Stomach smooth muscle (tissue), 2 donors: ENCODE data around the gene SFSWAP.

Experiments
- H3K27ac ChIP-seq: one replicate; pipeline ENCODE4 v1.7.0; 2013; ENCODE audit warnings: mild to moderate bottlenecking, low read length, inconsistent platforms
- H3K27me3 ChIP-seq, 2 donors: one replicate each; pipeline ENCODE4 v1.7.0; 2013; ENCODE audit warnings: low read length in 2 of 2; ENCODE audit not compliant: insufficient read depth in 2 of 2, control insufficient read depth in 1 of 2
- H3K36me3 ChIP-seq, 2 donors: one replicate each; pipeline ENCODE4 v1.7.0; 2013; ENCODE audit warnings: low read length in 2 of 2; ENCODE audit not compliant: control insufficient read depth in 2 of 2, insufficient read depth in 2 of 2
- H3K4me1 ChIP-seq: one replicate; pipeline ENCODE4 v1.7.0; 2013; ENCODE audit warnings: low read length; ENCODE audit not compliant: control insufficient read depth, insufficient read depth
- H3K4me3 ChIP-seq, 2 donors: one replicate each; pipeline ENCODE4 v1.7.0; 2013; ENCODE audit warnings: low read length in 2 of 2
- H3K9ac ChIP-seq, 2 donors: one replicate each; pipeline ENCODE4 v1.7.0; 2013; ENCODE audit warnings: low read length in 2 of 2, mild to moderate bottlenecking in 1 of 2
- H3K9me3 ChIP-seq, 2 donors: one replicate each; pipeline ENCODE4 v1.7.0; 2013; ENCODE audit warnings: low read length in 2 of 2; ENCODE audit not compliant: control insufficient read depth in 2 of 2
- donor health status: healthy.
- donor health status: Pancreatic carcinoma.

The SFSWAP gene

DNA sequence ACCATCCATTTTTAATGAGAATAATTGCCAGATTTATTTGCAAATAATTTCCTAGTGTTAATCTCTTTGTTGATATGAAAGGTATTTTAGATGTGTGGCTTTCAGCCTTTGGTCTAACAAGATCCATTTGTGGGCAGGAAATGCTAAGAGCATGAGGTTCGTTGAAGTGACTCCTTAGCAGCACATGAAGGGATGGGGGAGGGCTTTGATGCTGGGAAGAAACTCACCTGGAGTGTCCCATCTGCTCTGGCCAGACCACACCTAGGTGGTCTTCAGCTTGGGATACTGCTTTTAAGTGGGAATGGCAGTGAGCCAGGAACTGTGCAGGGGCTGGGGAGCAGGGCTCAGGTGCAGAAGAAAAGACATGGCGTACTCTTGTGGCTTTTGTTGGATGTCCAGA is 13.6 kb downstream of the SFSWAP start:
- H3K4me3 ChIP-seq: no peak overlapping the region
- no peaks in the 10 kb centered on the region for H3K27me3 ChIP-seq
- no peak overlapping the region for H3K27ac ChIP-seq
- H3K9ac ChIP-seq: no peak overlapping the region
- peaks cover 57 to 58% of the 10 kb centered on the region in 2 donors for H3K36me3 ChIP-seq
- H3K4me1 ChIP-seq: no peaks in the 10 kb centered on the region
- H3K9me3 ChIP-seq: no peaks in the 10 kb centered on the region

DNA sequence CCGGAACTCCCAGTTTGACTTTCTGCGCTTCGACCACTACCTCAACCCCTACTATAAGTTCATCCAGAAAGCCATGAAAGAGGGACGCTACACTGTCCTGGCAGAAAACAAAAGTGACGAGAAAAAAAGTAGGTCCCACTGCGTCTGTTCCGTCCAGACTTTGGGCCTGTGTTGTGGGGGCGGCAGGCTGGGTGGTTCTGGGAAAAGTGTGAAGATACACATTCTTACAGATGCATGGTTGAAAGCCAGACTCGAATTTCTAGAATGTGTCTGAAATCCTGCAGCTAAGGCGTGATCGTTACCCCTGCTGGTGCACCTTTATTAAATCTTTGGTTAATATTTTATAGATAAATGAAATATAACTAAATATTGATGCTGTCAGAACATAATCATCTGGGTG is 14.6 kb downstream of the SFSWAP start:
- Histone ChIP-seq H3K4me3 (no peak overlapping the region), H3K36me3 (peaks cover 57 to 58% of the 10 kb centered on the region in 2 donors)

GRCh38 chr12:131728720-131729119 is 17.8 kb downstream of the SFSWAP start:
- Histone ChIP-seq H3K36me3 (peaks cover 68 to 70% of the 10 kb centered on the region in 2 donors), H3K4me1 (no peaks in the 10 kb centered on the region), H3K27me3 (no peaks in the 10 kb centered on the region), H3K9ac (no peak overlapping the region), H3K27ac (no peak overlapping the region), H3K4me3 (no peak overlapping the region), H3K9me3 (no peaks in the 10 kb centered on the region)

More for the DNA sequence above, 14.6 kb downstream of the SFSWAP start:
- Histone ChIP-seq H3K27ac (no peak overlapping the region), H3K9ac (no peak overlapping the region), H3K4me1 (no peaks in the 10 kb centered on the region), H3K9me3 (no peaks in the 10 kb centered on the region), H3K27me3 (no peaks in the 10 kb centered on the region)

DNA sequence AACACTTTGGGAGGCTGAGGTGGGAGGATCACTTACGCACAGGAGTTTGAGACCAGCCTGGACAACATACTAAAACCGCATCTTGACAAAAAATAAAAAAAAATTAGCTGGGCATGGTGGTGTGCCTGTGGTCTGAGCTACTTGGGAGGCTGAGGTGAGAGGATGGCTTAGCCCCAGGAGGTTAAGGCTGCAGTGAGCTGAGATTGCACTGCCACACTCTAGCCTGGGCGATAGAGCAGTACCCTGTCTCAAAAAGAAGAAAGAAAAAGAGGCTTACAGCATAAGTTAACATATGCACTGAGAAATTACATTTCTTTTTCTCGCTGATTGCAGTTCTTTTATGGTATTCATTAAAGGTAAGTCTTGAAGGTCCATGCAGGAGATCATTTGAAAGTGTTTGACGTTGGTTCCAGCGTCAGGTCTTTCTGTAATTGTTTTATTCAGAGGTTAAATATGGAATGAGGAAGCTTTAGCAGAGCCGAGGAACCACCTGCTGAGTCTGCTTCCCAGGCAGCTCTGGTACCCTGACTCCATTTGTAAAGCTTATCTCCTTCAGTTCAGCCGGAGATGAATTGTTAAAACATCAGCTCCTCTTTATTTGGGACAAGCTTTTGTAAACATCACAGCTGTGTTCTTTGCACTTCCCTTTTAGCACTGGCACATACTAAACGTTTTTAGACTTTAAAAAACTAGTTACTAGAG is 18.5 kb downstream of the SFSWAP start:
- H3K27ac ChIP-seq: no peak overlapping the region
- no peaks in the 10 kb centered on the region for H3K9me3 ChIP-seq
- H3K27me3 ChIP-seq: no peaks in the 10 kb centered on the region
- H3K36me3 ChIP-seq: peaks cover 75 to 77% of the 10 kb centered on the region in 2 donors
- H3K4me3 ChIP-seq: no peak overlapping the region
- no peaks in the 10 kb centered on the region for H3K4me1 ChIP-seq
- no peak overlapping the region for H3K9ac ChIP-seq

- H3K9ac ChIP-seq: no peak overlapping the region
- H3K27me3 ChIP-seq: no peaks in the 10 kb centered on the region
- no peak overlapping the region for H3K4me3 ChIP-seq
- no peaks in the 10 kb centered on the region for H3K9me3 ChIP-seq
- peaks cover 74 to 75% of the 10 kb centered on the region in 2 donors for H3K36me3 ChIP-seq
- no peak overlapping the region for H3K27ac ChIP-seq
- H3K4me1 ChIP-seq: no peaks in the 10 kb centered on the region
These were observed 22.2 kb downstream of the SFSWAP start for GRCh38 chr12:131732996-131733615.

DNA sequence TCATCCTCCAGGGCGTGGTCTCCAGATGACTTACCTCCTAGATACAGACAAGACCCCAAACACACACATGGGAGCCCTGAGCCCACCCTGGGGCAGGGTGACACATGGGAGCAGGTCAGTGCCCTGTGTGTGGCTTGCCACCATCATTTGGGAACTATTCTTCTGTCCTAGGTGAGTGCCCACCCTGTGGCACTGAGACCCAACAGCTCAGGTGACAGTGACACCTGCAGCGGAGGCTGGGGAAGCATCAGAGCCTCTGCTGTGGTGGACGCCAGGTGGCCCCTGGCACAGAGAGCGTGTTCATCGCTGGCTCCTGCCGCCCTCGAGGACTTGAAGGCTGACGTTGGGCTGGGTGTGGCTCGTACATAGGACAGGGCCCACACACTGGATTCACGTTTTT is 23.0 kb downstream of the SFSWAP start:
- Histone ChIP-seq H3K4me1 (no peaks in the 10 kb centered on the region), H3K4me3 (no peak overlapping the region), H3K27ac (no peak overlapping the region), H3K9ac (no peak overlapping the region), H3K27me3 (no peaks in the 10 kb centered on the region), H3K36me3 (peaks cover 66 to 68% of the 10 kb centered on the region in 2 donors), H3K9me3 (no peaks in the 10 kb centered on the region)

DNA sequence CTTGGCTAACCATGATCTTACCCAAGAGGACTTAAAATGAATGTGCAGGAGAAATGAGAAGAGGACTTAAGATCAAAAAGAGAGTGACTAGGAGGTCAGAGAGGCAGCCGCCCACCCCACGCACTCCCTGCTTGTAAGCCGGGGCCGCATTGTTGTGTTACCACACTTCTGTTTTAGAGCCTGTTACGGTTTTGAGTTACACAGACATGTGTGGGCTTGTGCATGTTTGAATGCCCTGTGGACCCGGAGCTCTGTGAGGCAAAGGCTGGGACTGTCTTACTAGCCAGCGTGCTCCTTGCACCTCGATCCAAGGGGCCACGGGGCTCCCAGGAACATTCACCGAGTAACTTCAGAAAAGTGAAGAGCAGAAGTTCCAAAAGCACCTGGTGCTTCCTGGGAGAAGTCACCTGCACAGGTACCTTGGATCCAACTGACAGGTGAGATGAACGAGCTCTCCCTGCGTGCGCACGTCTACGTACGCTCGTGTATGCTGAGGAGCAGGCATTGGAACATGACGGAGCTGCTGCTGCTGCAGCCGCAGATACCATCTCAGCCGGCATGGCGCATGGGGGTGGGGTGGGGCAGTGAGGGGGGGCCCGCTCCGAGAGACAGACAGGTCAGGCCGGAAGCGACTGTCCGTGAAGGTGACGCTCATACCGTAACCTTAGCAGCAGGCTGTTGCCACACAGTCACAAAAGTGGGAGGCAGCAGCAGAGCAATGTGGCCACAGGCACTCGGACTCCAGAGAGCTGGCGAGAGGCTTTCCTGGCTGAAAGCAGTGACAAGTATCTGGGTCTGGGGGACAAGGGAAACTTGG is 23.7 kb downstream of the SFSWAP start:
- H3K9me3 ChIP-seq: no peaks in the 10 kb centered on the region
- H3K27me3 ChIP-seq: no peaks in the 10 kb centered on the region
- no peak overlapping the region for H3K9ac ChIP-seq
- no peaks in the 10 kb centered on the region for H3K4me1 ChIP-seq
- H3K4me3 ChIP-seq: no peak overlapping the region
- no peak overlapping the region for H3K27ac ChIP-seq
- H3K36me3 ChIP-seq: peaks cover 62 to 63% of the 10 kb centered on the region in 2 donors

GRCh38 chr12:131735153-131735456 is 24.2 kb downstream of the SFSWAP start:
- H3K4me3 ChIP-seq: no peak overlapping the region
- H3K4me1 ChIP-seq: no peaks in the 10 kb centered on the region
- no peak overlapping the region for H3K9ac ChIP-seq
- H3K27me3 ChIP-seq: no peaks in the 10 kb centered on the region
- H3K9me3 ChIP-seq: no peaks in the 10 kb centered on the region
- H3K27ac ChIP-seq: no peak overlapping the region
- peaks cover 58 to 61% of the 10 kb centered on the region in 2 donors for H3K36me3 ChIP-seq

GRCh38 chr12:131735476-131736445 is 24.9 kb downstream of the SFSWAP start:
- Histone ChIP-seq H3K9ac (no peak overlapping the region), H3K27ac (no peak overlapping the region), H3K4me1 (no peaks in the 10 kb centered on the region), H3K36me3 (peaks cover 57 to 59% of the 10 kb centered on the region in 2 donors), H3K4me3 (no peak overlapping the region), H3K9me3 (no peaks in the 10 kb centered on the region), H3K27me3 (no peaks in the 10 kb centered on the region)

GRCh38 chr12:131736446-131737149 is 25.7 kb downstream of the SFSWAP start:
- Histone ChIP-seq H3K9me3 (no peaks in the 10 kb centered on the region), H3K27me3 (no peaks in the 10 kb centered on the region), H3K36me3 (peaks cover 51 to 59% of the 10 kb centered on the region in 2 donors), H3K27ac (no peak overlapping the region), H3K9ac (no peak overlapping the region), H3K4me1 (no peaks in the 10 kb centered on the region), H3K4me3 (no peak overlapping the region)
